Keratinocyte (primary cell): Measurements from ENCODE around the gene DPH6. TPM values are rescaled to one million over a fixed set of nuclear protein-coding genes. Genes with fewer than 3 reads are reported as not detected.

ENCODE experiments used
- DNase-seq: peaks from one replicate; pipeline ENCODE4 v3.0.0-alpha.2; 2011; ENCODE audit warnings: low read depth, missing footprints, low spot score
- FAIRE-seq: peaks from 2 replicates; lab custom pipeline; 2011; peaks lifted over from hg19 to GRCh38; lab: Jason Lieb, UNC
- H2AFZ ChIP-seq: 2 replicates; pipeline ENCODE4 v1.6.0; 2012; ENCODE audit warnings: low read length, control low read depth, inconsistent platforms; ENCODE audit not compliant: control insufficient read depth
- H3K27ac ChIP-seq: 2 replicates; pipeline ENCODE4 v1.5.1; 2011; ENCODE audit warnings: low read length; ENCODE audit not compliant: control insufficient read depth, insufficient read depth
- H3K27me3 ChIP-seq: 3 replicates; pipeline ENCODE4 v1.6.0; 2011; ENCODE audit warnings: low read length; ENCODE audit not compliant: control insufficient read depth, insufficient read depth; ENCODE audit errors: extremely low read depth
- H3K36me3 ChIP-seq, 2 experiments: 2 replicates in 1 of 2; 3 replicates in 1 of 2; pipeline ENCODE4 v1.5.1; 2011; ENCODE audit warnings: low read length in 2 of 2, mild to moderate bottlenecking in 1 of 2; ENCODE audit not compliant: control insufficient read depth in 2 of 2, insufficient read depth in 2 of 2; ENCODE audit errors: extremely low read depth in 1 of 2
- H3K4me1 ChIP-seq: 3 replicates; pipeline ENCODE4 v1.5.1; 2011; ENCODE audit warnings: low read length; ENCODE audit not compliant: control insufficient read depth, insufficient read depth; ENCODE audit errors: extremely low read depth
- H3K4me2 ChIP-seq: 3 replicates; pipeline ENCODE4 v1.6.0; 2011; ENCODE audit warnings: low read depth, low read length; ENCODE audit not compliant: control insufficient read depth, insufficient read depth; ENCODE audit errors: extremely low read depth
- H3K4me3 ChIP-seq, 3 experiments: fragments of 200-600 bp in 1 of 3; sonication (generic) in 1 of 3; 2 replicates in 2 of 3; 3 replicates in 1 of 3; pipeline ENCODE4 v1.5.1; 2011 to 2016; ENCODE audit warnings: low read length in 3 of 3, mild to moderate bottlenecking in 3 of 3, control low read depth in 2 of 3, inconsistent platforms in 1 of 3, low read depth in 1 of 3, mixed read lengths in 1 of 3, mixed run types in 1 of 3, moderate library complexity in 1 of 3; ENCODE audit not compliant: control insufficient read depth in 2 of 3, insufficient read depth in 2 of 3; ENCODE audit errors: extremely low read depth in 1 of 3
- H3K79me2 ChIP-seq: 2 replicates; pipeline ENCODE4 v1.6.0; 2012; ENCODE audit warnings: low read length; ENCODE audit not compliant: control insufficient read depth, insufficient read depth
- H3K9ac ChIP-seq: 3 replicates; pipeline ENCODE4 v1.6.0; 2011; ENCODE audit warnings: low read length; ENCODE audit not compliant: control insufficient read depth, insufficient read depth; ENCODE audit errors: extremely low read depth
- H3K9me1 ChIP-seq: 3 replicates; pipeline ENCODE4 v1.6.0; 2011; ENCODE audit warnings: low read length; ENCODE audit not compliant: control insufficient read depth, insufficient read depth; ENCODE audit errors: extremely low read depth
- H3K9me3 ChIP-seq: 2 replicates; pipeline ENCODE4 v1.5.1; 2012; ENCODE audit warnings: low read depth, low read length; ENCODE audit not compliant: control insufficient read depth
- H4K20me1 ChIP-seq: 3 replicates; pipeline ENCODE4 v1.6.0; 2011; ENCODE audit warnings: low read length; ENCODE audit not compliant: control insufficient read depth, insufficient read depth; ENCODE audit errors: extremely low read depth
- CTCF ChIP-seq, 3 experiments: IDR thresholded peaks in 1 of 3; conservative IDR thresholded peaks in 1 of 3; optimal IDR thresholded peaks in 1 of 3; 2 replicates in 2 of 3; 3 replicates in 1 of 3; pipeline versions ENCODE3 to v1.5.1; 2011; ENCODE audit warnings: low read length in 3 of 3, mild to moderate bottlenecking in 3 of 3, moderate library complexity in 2 of 3, control low read depth in 1 of 3, inconsistent platforms in 1 of 3; ENCODE audit not compliant: insufficient read depth in 2 of 3; ENCODE audit errors: extremely low read depth in 1 of 3
- EZH2 ChIP-seq: IDR thresholded peaks from one replicate; pipeline ENCODE4 v1.6.1; 2012; ENCODE audit warnings: inconsistent platforms, mild to moderate bottlenecking, low read length, moderate library complexity
- dilution Hi-C: fragments of 300-500 bp; cut with MboI; formaldehyde crosslinking; loops from one replicate; pipeline ENCODE4 v1.7.0; 2020; ENCODE audit warnings: low sequenced_read_pairs; ENCODE audit not compliant: extremely low pct_ligation_motif_present
- polyA plus RNA-seq, 5 experiments: library from polyadenylated mRNA; depleted of rRNA in 3 of 5; stranded (reverse) in 3 of 5; stranded (forward) in 1 of 5; unstranded in 1 of 5; fragments of >200 nt; gene quantifications; 1 replicate in 1 of 5; 2 replicates in 3 of 5; 3 replicates in 1 of 5; pipeline versions ENCODE4 v1.2.1 to v1.2.3, GENCODE V29; 2011 to 2012; ENCODE audit warnings: missing spikeins in 2 of 5, low read depth in 1 of 5, low replicate concordance in 1 of 5

DPH6 gene
- polyA plus RNA-seq, 1 donor (not counting 4 experiments of a cell fraction or from before 2014, with no cell fraction given) = 13.6 TPM

- H3K9me1 ChIP-seq = no peaks in the 10 kb centered on the region
- no peaks in the 10 kb centered on the region for H3K79me2 ChIP-seq
- dilution Hi-C loops = no loop called here
- H3K9ac ChIP-seq = no peak overlapping the region
- no peak for FAIRE-seq
- H2AFZ ChIP-seq = no peak overlapping the region
- H4K20me1 ChIP-seq = no peaks in the 10 kb centered on the region
- H3K36me3 ChIP-seq = no peaks in the 10 kb centered on the region
- DNase-seq = no peak
- no peaks in the 10 kb centered on the region for H3K9me3 ChIP-seq
- TF ChIP-seq CTCF (optimal IDR thresholded peaks at IDR 0.05 in 1 of 3, IDR thresholded peaks at IDR 0.05 in 1 of 3, conservative IDR thresholded peaks at IDR 0.05 in 1 of 3; ENCODE audit: extremely low read depth in 1 of 3, insufficient read depth in 2 of 3, low read length in 3 of 3) = no peak
- no peak for TF ChIP-seq EZH2
- H3K4me3 ChIP-seq = no peak overlapping the region
- H3K4me1 ChIP-seq = peaks cover 15% of the 10 kb centered on the region
- H3K27me3 ChIP-seq = no peaks in the 10 kb centered on the region
- no peak overlapping the region for H3K4me2 ChIP-seq
- H3K27ac ChIP-seq = no peak overlapping the region
Observed at GRCh38 chr15:35560258-35560657, 14.3 kb upstream of the DPH6 start.

- H3K27ac ChIP-seq = no peak overlapping the region
- H4K20me1 ChIP-seq = no peaks in the 10 kb centered on the region
- H3K4me2 ChIP-seq = no peak overlapping the region
- no peak for TF ChIP-seq CTCF (optimal IDR thresholded peaks at IDR 0.05 in 1 of 3, IDR thresholded peaks at IDR 0.05 in 1 of 3, conservative IDR thresholded peaks at IDR 0.05 in 1 of 3; ENCODE audit: extremely low read depth in 1 of 3, insufficient read depth in 2 of 3, low read length in 3 of 3)
- no peak for TF ChIP-seq EZH2
- no peaks in the 10 kb centered on the region for H3K9me1 ChIP-seq
- no peaks in the 10 kb centered on the region for H3K9me3 ChIP-seq
- no peak for FAIRE-seq
- H2AFZ ChIP-seq = no peak overlapping the region
- no peak overlapping the region for H3K9ac ChIP-seq
- H3K27me3 ChIP-seq = no peaks in the 10 kb centered on the region
- DNase-seq = no peak
- dilution Hi-C loops = no loop called here
- no peak overlapping the region for H3K4me3 ChIP-seq
- peaks cover 15% of the 10 kb centered on the region for H3K4me1 ChIP-seq
- H3K79me2 ChIP-seq = no peaks in the 10 kb centered on the region
- H3K36me3 ChIP-seq = no peaks in the 10 kb centered on the region
Observed at GRCh38 chr15:35559683-35560082, 13.7 kb upstream of the DPH6 start.
